ENCODE measurements around the gene RASSF7. TPM values are rescaled to one million over a fixed set of nuclear protein-coding genes. Genes with fewer than 3 reads are reported as not detected.

RASSF7 gene
- total and polyA plus RNA-seq, 7 experiments from 2014 or later: 20.0 to 45.4 (median 35.5) TPM

GRCh38 chr11:563812-564578, 3.2 kb downstream of the RASSF7 start:
- H3K4me1 Mint-ChIP-seq: peaks cover 4 to 23% (median 9%) of the 10 kb centered on the region in 7 donors
- peak overlapping the region in 2 of 9 donors; percentile 38 to 80 for H3K27ac Mint-ChIP-seq
- no peaks in the 10 kb centered on the region for H3K27me3 ChIP-seq (ENCODE audit: control insufficient read depth in 2 of 2, insufficient read depth in 2 of 2, low read length in 2 of 2)
- no peak overlapping the region for H3K27ac ChIP-seq (ENCODE audit: low read depth, low read length)
- H3K4me3 ChIP-seq (ENCODE audit: low read length): no peak overlapping the region
- intact Hi-C loops (cut with micrococcal nuclease): loop anchor here in 1 of 2 donors (10.0 kb wide), 1 partner anchor 231 kb away; the partner anchor contains the start of genes CEND1 and SLC25A22
- H3K4me1 ChIP-seq (ENCODE audit: control insufficient read depth in 2 of 2, insufficient read depth in 2 of 2, low read length in 2 of 2): peaks cover 14 to 18% of the 10 kb centered on the region in 2 donors
- POLR2A ChIA-PET: interaction anchor here (0.6 to 4.8 kb wide), 5 partner anchors 12 to 348 kb away, joined by 3 to 21 read pairs (median 3); partner anchors contain the start of gene PHRF1
- ATAC-seq: no peak
- H3K4me3 Mint-ChIP-seq: peak overlapping the region in 3 of 10 donors; percentile 32 to 52 (median 41)
- H3K27me3 Mint-ChIP-seq: no peaks in the 10 kb centered on the region
- CTCF ChIA-PET: no interaction called here
- DNase-seq: no peak
- H3K9me3 ChIP-seq (ENCODE audit: control insufficient read depth in 2 of 3, low read length in 3 of 3): no peaks in the 10 kb centered on the region
- no peaks in the 10 kb centered on the region for H3K9me3 Mint-ChIP-seq
- peaks cover 0 to 5% (median 0%) of the 10 kb centered on the region in 5 donors for H3K36me3 Mint-ChIP-seq
- peaks cover 0 to 14% (median 0%) of the 10 kb centered on the region in 3 experiments for H3K36me3 ChIP-seq (ENCODE audit: control insufficient read depth in 2 of 3, insufficient read depth in 3 of 3, low read length in 3 of 3)

- ChIA-PET POLR2A (interaction anchor here (1.2 to 4.8 kb wide), 2 partner anchors 9 to 10 kb away, joined by 3 to 21 read pairs; partner anchors contain the start of gene PHRF1), CTCF (interaction anchor here (0.7 to 1.6 kb wide), 4 partner anchors 10 to 157 kb away, joined by 3 to 7 read pairs (median 3); no protein-coding TSS in a partner anchor)
- intact Hi-C loops (cut with micrococcal nuclease): loop anchor here in 1 of 2 donors (5.0 to 10.0 kb wide), 2 partner anchors 229 to 359 kb away; partner anchors contain the start of genes BET1L, CEND1, RIC8A and SLC25A22
- Mint-ChIP-seq H3K36me3 (peaks cover 0 to 5% (median 0%) of the 10 kb centered on the region in 5 donors), H3K4me1 (peaks cover 0 to 21% (median 4%) of the 10 kb centered on the region in 7 donors), H3K27me3 (no peaks in the 10 kb centered on the region), H3K4me3 (peak overlapping the region in 1 of 10 donors; percentile 91), H3K9me3 (no peaks in the 10 kb centered on the region), H3K27ac (peak overlapping the region in 1 of 9 donors; percentile 72)
- no peak overlapping the region for H3K4me3 ChIP-seq (ENCODE audit: low read length)
- DNase-seq (no peak), ATAC-seq (no peak)
- peaks cover 15 to 18% of the 10 kb centered on the region in 2 donors for H3K4me1 ChIP-seq (ENCODE audit: control insufficient read depth in 2 of 2, insufficient read depth in 2 of 2, low read length in 2 of 2)
- no peaks in the 10 kb centered on the region for H3K9me3 ChIP-seq (ENCODE audit: control insufficient read depth in 2 of 3, low read length in 3 of 3)
- no peak overlapping the region for H3K27ac ChIP-seq (ENCODE audit: low read depth, low read length)
- H3K27me3 ChIP-seq (ENCODE audit: control insufficient read depth in 2 of 2, insufficient read depth in 2 of 2, low read length in 2 of 2): no peaks in the 10 kb centered on the region
- H3K36me3 ChIP-seq (ENCODE audit: control insufficient read depth in 2 of 3, insufficient read depth in 3 of 3, low read length in 3 of 3): peaks cover 0 to 14% (median 0%) of the 10 kb centered on the region in 3 experiments
These were observed 5.2 kb downstream of the RASSF7 start for GRCh38 chr11:565921-566509.

GRCh38 chr11:567011-567628, 6.3 kb downstream of the RASSF7 start:
- Mint-ChIP-seq H3K36me3 (peaks cover 0 to 3% (median 0%) of the 10 kb centered on the region in 5 donors), H3K27me3 (no peaks in the 10 kb centered on the region), H3K4me1 (peaks cover 0 to 16% (median 3%) of the 10 kb centered on the region in 7 donors), H3K27ac (peak overlapping the region; percentile 52 to 87 (median 76)), H3K9me3 (no peaks in the 10 kb centered on the region), H3K4me3 (peak overlapping the region; percentile 50 to 91 (median 70))
- Histone ChIP-seq H3K36me3 (ENCODE audit: control insufficient read depth in 2 of 3, insufficient read depth in 3 of 3, low read length in 3 of 3) (peaks cover 0 to 14% (median 0%) of the 10 kb centered on the region in 3 experiments), H3K4me1 (ENCODE audit: control insufficient read depth in 2 of 2, insufficient read depth in 2 of 2, low read length in 2 of 2) (peaks cover 6 to 12% of the 10 kb centered on the region in 2 donors), H3K27ac (ENCODE audit: low read depth, low read length) (no peak overlapping the region), H3K9me3 (ENCODE audit: control insufficient read depth in 2 of 3, low read length in 3 of 3) (no peaks in the 10 kb centered on the region), H3K4me3 (ENCODE audit: low read length) (no peak overlapping the region), H3K27me3 (ENCODE audit: control insufficient read depth in 2 of 2, insufficient read depth in 2 of 2, low read length in 2 of 2) (no peaks in the 10 kb centered on the region)
- ATAC-seq (no peak), DNase-seq (peak in 1 of 9 donors; percentile 22)
- intact Hi-C loops (cut with micrococcal nuclease): loop anchor here in 1 of 2 donors (5.0 to 10.0 kb wide), 2 partner anchors 228 to 360 kb away; partner anchors contain the start of genes BET1L, CEND1, RIC8A and SLC25A22
- ChIA-PET CTCF (interaction anchor here (1.5 kb wide), 1 partner anchor 13 kb away, joined by 3 read pairs; no protein-coding TSS in a partner anchor), POLR2A (interaction anchor here (0.7 to 1.2 kb wide), 4 partner anchors 8 to 129 kb away, joined by 3 to 6 read pairs (median 4); partner anchors contain the start of genes PHRF1 and TMEM80)

- Histone ChIP-seq H3K9me3 (ENCODE audit: control insufficient read depth in 2 of 3, low read length in 3 of 3) (no peaks in the 10 kb centered on the region), H3K36me3 (ENCODE audit: control insufficient read depth in 2 of 3, insufficient read depth in 3 of 3, low read length in 3 of 3) (peaks cover 0 to 14% (median 0%) of the 10 kb centered on the region in 3 experiments), H3K4me1 (ENCODE audit: control insufficient read depth in 2 of 2, insufficient read depth in 2 of 2, low read length in 2 of 2) (peaks cover 6 to 8% of the 10 kb centered on the region in 2 donors), H3K27me3 (ENCODE audit: control insufficient read depth in 2 of 2, insufficient read depth in 2 of 2, low read length in 2 of 2) (no peaks in the 10 kb centered on the region), H3K4me3 (ENCODE audit: low read length) (peak overlapping the region; percentile 27), H3K27ac (ENCODE audit: low read depth, low read length) (peak overlapping the region; percentile 51)
- ATAC-seq (no peak), DNase-seq (no peak)
- ChIA-PET CTCF (no interaction called here), POLR2A (interaction anchor here (0.7 to 3.2 kb wide), 8 partner anchors 8 to 159 kb away, joined by 3 to 17 read pairs (median 6); partner anchors contain the start of genes LMNTD2, PHRF1 and TMEM80)
- H3K9me3 Mint-ChIP-seq: no peaks in the 10 kb centered on the region
- peaks cover 0 to 16% (median 3%) of the 10 kb centered on the region in 7 donors for H3K4me1 Mint-ChIP-seq
- peak overlapping the region; percentile 52 to 87 (median 76) for H3K27ac Mint-ChIP-seq
- no peaks in the 10 kb centered on the region for H3K27me3 Mint-ChIP-seq
- H3K36me3 Mint-ChIP-seq: peaks cover 0 to 3% (median 0%) of the 10 kb centered on the region in 5 donors
- peak overlapping the region; percentile 50 to 91 (median 70) for H3K4me3 Mint-ChIP-seq
- intact Hi-C loops (cut with micrococcal nuclease): loop anchor here (1.0 to 10.0 kb wide), 7 partner anchors 7 to 360 kb away; partner anchors contain the start of genes LMNTD2 (in 2 of the 2), PHRF1 (in 2 of the 2), RASSF7 (in 2 of the 2) and BET1L (in 1 of the 2)
These were observed 7.0 kb downstream of the RASSF7 start for GRCh38 chr11:567629-568292.

- ATAC-seq: peak; percentile 95
- peak overlapping the region; percentile 69 to 84 (median 77) for H3K4me3 Mint-ChIP-seq
- H3K27me3 ChIP-seq (ENCODE audit: control insufficient read depth in 2 of 2, insufficient read depth in 2 of 2, low read length in 2 of 2): no peaks in the 10 kb centered on the region
- ChIA-PET POLR2A (interaction anchor here (0.8 to 3.2 kb wide), 12 partner anchors 9 to 158 kb away, joined by 3 to 17 read pairs (median 4); partner anchors contain the start of genes LMNTD2 and TMEM80), CTCF (no interaction called here)
- peaks cover 0 to 2% (median 0%) of the 10 kb centered on the region in 5 donors for H3K36me3 Mint-ChIP-seq
- intact Hi-C loops (cut with micrococcal nuclease): loop anchor here (1.0 to 10.0 kb wide), 7 partner anchors 8 to 361 kb away; partner anchors contain the start of genes LMNTD2 (in 2 of the 2), PHRF1 (in 2 of the 2), RASSF7 (in 2 of the 2) and BET1L (in 1 of the 2)
- peaks cover 0 to 16% (median 3%) of the 10 kb centered on the region in 7 donors for H3K4me1 Mint-ChIP-seq
- H3K36me3 ChIP-seq (ENCODE audit: control insufficient read depth in 2 of 3, insufficient read depth in 3 of 3, low read length in 3 of 3): peaks cover 0 to 8% (median 0%) of the 10 kb centered on the region in 3 experiments
- H3K27ac ChIP-seq (ENCODE audit: low read depth, low read length): peak overlapping the region; percentile 65
- DNase-seq: peak; percentile 87 to 99 (median 95)
- H3K4me3 ChIP-seq (ENCODE audit: low read length): peak overlapping the region; percentile 73
- peaks cover 6 to 8% of the 10 kb centered on the region in 2 donors for H3K4me1 ChIP-seq (ENCODE audit: control insufficient read depth in 2 of 2, insufficient read depth in 2 of 2, low read length in 2 of 2)
- H3K27ac Mint-ChIP-seq: peak overlapping the region in 3 of 9 donors; percentile 40 to 82 (median 68)
- H3K9me3 ChIP-seq (ENCODE audit: control insufficient read depth in 2 of 3, low read length in 3 of 3): no peaks in the 10 kb centered on the region
- no peaks in the 10 kb centered on the region for H3K27me3 Mint-ChIP-seq
- H3K9me3 Mint-ChIP-seq: no peaks in the 10 kb centered on the region
These were observed 7.8 kb downstream of the RASSF7 start for GRCh38 chr11:568306-569157.

All from naive thymus-derived CD4-positive, alpha-beta T cell (primary cell).